Stimulated activated CD8-positive, alpha-beta memory T cell treated with anti-CD3 and anti-CD28 coated beads, Interleukin-7, amount 100 ng/mL, for 4 hours (primary cell): Measurements from ENCODE around the gene F7.
"Not testable (repeated sequence)": the region's sequence is repeated elsewhere in the genome, so short reads cannot be mapped to it uniquely, and the experiment has no call there.

Source experiments
- DNase-seq, 2 donors: peaks; one replicate each; pipeline ENCODE4 v3.0.0-alpha.2; 2020; ENCODE audit warnings: low read depth in 2 of 2

The F7 gene

DNA sequence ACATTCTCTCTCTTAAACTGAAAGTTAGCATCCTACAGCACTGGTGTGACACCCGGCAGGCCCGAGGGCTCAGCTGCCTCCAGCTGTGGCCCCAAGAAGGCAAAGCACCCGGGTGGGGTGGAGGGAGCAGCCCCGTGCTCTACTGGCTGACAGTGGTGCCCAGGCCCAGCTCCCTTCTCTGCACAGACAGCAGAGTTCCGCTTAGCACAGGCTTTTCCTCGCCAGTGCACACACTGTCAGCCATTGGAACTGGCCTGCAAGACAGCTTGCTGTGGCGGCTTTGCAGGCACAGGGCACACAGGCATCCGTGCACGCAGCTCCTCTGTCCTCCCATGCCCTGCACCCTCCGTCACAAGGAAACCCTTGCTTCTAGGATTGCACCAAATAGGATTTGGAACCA is 3.3 kb upstream of the F7 start:
- DNase-seq, result not testable (repeated sequence)

DNA sequence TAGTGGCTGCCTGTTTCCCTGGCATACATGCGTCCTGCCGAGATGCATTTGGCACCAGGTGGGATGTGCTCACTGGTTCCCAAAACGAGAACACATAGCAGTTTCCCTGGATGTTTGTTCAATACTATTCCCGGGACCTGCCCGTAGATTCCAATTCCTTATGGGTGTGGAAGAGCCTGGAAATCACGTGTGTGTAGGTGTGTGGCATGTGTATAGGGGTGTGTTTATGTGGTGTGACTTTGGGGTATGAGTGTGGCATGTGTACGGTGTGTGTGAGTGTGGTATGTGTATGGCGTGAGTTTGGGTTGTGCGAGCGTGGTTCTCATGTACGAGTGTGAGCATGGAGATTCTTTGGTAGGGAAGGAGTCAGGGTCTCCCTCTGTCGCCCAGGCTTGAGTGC is 2.9 kb upstream of the F7 start:
- no peak for DNase-seq

DNA sequence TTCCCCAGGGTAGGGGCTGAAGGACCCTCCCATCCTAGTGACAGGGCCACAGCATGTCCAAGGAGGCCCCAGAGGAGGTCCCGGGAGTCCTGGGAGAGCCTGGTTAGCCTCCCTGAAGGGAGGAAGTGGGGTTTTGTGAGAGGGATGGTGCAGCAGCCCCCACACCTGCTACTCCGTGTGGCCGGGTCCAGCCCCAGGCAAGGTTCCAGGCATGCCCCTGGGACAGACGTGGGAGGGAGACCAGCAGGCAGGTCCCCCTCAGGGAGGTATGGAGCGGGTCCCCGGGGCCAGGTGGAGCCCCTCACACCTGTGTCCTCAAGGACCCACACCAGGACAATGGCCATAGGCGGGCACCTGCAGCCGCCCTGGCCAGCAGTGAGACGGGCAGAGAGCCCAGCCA is 1.9 kb upstream of the F7 start:
- DNase-seq, result no peak

DNA sequence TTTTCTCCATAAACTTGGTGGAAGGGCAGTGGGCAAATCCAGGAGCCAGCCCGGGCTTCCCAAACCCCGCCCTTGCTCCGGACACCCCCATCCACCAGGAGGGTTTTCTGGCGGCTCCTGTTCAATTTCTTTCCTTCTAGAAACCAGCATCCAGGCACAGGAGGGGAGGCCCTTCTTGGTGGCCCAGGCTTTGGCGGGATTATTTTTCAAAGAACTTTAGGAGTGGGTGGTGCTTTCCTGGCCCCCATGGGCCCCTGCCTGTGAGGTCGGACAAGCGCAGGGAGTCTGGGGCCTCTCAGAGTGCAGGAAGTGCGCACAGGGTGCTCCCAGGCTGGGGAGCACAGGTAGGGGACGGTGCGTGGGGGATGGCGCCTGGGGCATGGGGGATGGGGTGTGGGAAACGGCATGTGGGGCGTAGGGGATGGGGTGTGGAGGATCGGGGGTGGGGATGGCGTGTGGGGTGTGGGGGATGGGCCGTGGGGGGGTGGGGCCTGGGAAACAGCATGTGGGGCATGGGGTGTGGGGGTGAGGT is 396 bp downstream of the F7 start:
- DNase-seq, result no peak

DNA sequence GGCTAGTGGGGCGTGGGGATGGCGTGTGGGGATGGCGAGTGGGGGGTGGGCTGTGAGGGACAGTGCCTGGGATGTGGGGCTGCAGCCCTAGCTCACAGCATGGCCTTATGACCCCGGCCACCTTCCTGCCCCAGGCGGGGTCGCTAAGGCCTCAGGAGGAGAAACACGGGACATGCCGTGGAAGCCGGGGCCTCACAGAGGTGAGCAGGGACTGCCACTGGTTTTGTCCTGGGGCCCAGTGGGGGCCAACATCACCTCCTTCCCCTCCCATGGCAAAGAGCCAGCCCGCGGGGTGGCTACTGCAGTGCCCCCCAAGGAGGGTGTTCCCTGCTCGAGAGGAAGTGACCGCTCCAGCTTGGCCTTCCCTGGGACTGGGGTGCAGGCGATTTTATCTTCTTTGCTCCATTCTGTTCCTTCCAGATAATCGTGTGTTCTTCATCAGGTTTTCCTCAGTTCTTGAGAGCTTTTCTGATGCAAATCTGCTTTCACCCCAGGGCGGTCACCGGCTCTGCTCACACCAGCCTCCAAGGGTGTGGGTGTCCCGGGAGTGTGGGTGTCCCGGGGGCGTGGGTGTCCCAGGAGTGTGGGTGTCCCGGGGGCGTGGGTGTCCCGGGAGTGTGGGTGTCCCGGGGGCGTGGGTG is 1.2 kb downstream of the F7 start:
- DNase-seq, result no peak

DNA sequence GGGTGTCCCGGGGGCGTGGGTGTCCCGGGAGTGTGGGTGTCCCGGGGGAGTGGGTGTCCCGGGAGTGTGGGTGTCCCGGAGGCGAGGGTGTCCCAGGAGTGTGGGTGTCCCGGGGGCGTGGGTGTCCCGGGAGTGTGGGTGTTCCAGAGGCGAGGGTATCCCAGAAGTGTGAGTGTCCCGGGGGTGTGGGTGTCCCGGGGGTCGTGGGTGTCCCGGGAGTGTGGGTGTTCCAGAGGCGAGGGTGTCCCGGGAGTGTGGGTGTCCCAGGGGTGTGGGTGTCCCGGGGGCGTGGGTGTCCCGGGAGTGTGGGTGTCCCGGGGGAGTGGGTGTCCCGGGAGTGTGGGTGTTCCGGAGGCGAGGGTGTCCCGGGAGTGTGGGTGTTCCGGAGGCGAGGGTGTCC is 2.9 kb downstream of the F7 start:
- DNase-seq, result not testable (repeated sequence)

DNA sequence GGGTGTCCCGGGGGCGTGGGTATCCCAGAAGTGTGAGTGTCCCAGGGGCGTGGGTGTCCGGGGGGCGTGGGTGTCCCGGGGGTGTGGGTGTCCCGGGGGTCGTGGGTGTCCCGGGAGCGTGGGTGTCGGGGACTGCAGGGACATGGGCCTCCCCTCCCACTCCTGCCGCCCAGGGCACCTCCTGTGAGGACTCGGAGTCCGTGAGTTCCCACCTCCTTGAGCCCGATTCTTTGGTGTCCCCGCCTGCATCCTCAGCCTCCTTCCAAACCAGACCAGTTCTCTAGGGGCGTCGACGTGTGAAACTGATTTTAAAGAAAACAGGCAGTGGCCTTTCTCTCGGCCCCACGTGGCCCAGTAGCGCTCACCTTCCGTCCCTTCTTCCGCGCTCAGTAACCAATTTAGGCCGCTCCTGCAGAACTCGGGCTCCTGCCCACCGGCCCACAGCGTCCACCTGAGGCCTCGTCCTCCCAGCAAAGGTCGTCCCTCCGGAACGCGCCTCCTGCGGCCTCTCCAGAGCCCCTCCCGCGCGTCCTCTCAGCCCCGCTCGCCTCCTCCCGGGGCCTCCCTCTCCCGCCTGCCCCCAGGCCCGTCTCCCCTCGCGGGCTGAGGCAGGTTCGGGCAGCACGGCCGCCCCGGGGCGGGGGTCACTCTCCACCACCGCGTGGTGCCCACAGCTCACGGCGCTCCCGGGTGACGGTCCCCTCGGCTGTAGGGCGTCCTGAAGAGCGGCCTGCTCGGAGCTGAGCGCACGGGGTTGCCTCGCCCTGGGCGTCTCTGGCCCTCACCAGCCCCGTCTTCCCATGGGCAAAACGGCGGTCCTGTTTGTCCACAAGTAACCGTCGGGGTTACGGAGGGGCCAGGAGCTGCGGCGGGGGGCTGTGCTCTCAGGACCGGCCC is 3.8 kb downstream of the F7 start:
- no peak for DNase-seq

DNA sequence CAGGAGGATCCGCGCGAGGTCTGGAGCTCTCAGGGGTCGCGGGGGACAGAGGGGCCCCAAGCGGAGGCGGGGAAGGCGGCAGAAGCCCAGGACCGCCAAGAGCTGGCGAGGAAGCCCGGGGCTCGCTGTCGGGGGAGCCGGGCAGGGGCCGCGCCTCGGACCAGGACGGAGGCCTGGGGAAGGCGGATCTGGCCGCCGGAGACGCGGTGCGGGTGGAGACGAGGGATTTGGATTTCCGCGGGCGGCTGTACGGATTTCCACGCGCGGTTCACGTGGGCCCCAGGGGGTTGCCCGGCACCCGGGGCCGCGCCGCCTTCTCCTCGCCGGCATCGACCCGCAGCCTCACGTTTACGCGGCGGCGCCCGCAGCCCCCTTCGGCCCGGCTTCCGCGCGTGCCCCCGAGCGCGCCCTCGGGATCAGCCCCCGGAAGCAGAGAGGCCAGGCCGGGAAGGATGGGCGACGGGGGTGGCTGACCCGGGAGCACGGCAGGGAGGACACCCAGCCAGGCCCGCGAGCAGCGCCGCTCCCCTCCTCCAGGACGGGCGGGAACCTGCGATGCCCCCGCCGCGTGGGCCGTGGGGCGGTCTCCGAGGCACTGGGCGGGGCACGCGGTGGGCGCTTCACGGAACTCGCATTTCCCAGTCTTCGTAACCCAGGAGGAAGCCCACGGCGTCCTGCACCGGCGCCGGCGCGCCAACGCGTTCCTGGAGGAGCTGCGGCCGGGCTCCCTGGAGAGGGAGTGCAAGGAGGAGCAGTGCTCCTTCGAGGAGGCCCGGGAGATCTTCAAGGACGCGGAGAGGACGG is 4.7 kb downstream of the F7 start:
- peak; percentile 42 to 63 for DNase-seq

DNA sequence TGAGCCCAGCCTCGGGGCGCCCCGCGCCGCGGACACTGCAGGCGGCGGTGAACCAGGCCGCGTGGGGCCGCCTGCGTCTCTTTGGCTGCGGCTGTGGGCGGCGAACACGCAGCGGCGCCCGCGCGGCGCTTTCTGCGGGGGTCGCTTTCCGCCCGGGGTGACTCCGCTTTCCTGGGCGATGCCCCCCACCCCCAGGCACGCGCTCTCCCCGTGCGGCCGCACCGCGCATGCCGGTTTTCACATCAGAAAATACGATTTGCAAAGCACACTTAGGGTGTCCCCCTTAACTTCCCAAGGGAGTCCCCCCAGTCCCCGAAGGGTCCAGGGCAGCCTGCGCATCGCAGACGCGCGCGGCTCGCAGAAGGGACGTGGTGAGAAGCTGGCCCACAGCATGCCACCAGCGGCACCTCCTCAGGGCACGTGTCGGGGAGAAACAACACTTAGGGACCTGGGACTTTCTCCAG is 5.3 kb downstream of the F7 start:
- DNase-seq, result peak in 1 of 2 donors; percentile 52

DNA sequence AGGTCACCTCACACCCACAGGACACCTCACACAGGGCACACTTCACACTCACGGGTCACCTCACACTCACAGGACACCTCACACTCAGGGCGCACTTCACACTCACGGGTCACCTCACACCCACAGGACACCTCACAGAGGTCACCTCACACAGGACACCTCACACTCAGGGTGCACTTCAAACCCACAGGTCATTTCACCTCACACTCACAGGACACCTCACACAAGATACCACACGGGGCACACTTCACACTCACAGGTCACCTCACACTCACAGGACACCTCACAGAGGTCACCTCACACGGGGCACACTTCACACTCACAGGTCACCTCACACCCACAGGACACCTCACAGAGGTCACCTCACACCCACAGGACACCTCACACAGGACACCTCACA is 6.2 kb downstream of the F7 start:
- DNase-seq, result not testable (repeated sequence)

DNA sequence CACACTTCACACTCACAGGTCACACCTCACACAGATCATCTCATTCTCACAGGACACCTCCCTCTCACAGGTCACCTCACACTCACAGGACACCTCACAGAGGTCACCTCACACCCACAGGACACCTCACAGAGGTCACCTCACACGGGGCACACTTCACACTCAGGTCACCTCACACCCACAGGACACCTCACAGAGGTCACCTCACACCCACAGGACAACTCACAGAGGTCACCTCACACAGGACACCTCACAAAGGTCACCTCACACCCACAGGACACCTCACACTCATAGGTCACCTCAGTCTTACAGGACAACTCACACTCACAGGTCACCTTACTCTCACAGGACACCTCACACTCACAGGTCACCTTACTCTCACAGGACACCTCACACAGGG is 6.9 kb downstream of the F7 start:
- DNase-seq, result not testable (repeated sequence)

DNA sequence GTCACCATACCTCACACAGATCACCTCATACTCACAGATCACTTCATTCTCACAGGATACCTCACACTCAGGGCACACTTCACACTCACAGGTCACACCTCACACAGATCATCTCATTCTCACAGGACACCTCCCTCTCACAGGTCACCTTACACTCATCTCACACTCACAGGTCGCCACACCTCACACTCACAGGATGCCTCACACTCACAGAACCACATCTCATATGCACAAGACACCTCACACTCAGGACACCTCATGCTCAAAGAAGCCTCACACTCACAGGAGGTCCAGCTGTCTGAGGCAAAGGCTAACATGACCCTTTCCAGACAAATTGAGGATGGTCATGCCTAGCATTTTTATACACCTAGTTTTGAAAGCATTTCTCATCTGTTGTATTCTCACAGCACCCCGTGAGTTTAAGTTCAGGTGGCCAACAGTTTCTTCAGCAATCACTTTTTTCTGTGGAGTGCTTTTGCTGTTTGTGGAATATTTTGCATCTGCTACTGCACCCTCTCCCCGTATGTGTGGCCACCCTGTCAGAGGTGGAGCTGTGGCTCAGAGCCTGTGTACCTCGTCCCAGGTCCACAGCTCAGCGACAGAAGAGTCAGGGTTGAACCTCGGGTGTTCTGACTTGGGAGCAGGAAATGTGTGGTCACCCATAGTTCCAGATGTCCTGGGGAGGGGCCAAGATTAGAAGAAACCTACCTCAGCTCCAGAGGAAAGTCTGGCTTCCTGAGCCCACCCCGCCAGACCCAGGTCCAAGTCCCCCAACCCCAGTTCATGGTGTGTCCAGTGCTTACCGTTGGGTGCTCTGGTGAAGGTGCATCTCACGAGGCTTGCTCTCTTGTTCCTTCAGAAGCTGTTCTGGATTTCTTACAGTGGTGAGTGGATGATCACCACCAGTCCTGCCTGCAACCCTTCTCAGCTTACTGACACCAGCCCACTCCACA is 7.6 kb downstream of the F7 start:
- no peak for DNase-seq

DNA sequence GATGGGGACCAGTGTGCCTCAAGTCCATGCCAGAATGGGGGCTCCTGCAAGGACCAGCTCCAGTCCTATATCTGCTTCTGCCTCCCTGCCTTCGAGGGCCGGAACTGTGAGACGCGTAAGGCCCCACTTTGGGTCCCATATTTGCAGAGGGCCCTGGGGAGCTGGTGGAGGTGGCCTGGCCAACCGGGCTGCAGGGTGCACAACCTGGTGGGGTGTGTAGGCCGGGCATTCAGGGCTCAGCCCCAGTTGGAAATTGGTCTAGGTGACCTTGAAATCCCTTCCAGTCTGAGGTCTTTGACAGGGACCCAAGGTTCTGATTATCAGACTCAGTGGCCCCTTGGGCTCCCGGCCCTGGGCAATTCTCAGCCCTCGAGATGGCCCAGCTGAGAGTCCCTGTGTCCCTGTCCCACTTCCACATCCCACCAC is 8.3 kb downstream of the F7 start:
- no peak for DNase-seq

DNA sequence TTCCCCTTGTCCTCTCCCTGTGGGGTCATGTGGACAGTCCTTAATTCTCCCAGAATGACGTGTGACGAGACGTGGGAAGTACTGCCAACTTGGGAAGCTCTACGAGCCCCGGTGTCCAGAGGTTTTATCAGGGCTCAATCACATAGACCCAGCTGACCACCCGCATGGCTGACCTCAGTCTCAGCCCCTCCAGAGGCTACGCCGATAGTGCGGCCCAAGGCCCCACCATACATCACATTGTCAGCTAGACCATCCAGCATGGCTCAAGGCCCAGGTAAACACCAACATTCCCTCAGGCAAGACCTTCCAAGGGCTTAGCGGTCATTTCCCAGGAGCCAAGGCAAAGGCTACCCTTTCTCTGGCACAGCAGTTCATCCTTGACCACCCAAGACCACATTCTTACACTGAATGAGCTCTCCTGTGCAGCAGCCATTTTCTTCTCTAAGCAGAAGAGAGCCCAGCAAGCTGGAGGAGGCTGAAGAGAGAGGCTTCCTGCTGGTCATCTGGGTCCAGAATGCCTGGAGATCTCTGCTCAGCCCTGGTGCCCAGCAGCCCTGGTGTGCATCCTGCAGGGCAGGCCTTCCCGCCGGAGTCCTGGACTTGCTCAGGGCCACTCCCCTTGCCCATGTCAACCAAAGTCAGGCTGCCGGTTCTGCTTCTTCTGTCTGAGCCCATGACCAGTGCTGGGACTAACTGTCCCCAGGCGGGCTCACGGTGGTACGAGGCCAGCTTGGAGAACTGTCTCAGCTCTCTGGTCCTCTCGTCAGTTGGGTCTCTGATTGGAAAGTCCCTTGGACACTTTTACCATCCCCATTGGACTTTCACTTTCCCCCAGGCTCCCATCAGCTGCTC is 9.1 kb downstream of the F7 start:
- no peak for DNase-seq

DNA sequence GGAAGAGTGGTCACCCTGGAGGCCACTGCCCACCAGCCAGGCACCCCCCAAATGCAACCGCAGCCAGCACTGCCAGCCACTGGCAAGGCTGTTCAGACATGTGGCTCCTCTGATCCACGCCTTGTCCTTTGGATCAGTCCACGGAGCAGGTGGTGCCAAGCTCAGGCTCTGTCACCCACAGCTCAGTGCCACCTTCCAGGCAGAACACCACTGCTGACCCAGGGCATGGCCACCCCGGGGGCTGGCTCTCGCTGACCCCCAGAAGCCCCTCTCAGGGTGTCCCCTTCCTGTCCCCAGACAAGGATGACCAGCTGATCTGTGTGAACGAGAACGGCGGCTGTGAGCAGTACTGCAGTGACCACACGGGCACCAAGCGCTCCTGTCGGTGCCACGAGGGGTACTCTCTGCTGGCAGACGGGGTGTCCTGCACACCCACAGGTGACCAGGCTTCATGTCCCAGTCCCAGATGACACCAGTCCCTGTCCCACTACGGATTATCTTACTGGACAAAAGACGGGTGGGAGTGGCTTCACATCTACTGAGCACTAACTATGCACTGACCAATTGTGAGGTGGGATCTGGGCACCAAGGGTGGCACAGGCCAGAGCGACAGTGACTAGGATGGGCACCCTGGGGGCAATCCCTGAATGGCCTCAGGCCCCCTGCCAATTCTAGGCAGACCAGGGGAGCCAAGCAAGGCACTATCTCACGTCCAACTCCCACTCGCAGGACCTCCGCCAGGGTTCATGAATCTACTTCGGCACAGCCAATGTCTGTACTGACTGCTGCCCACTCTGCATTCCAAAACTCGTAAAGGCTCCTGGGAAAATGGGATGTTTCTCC is 10.0 kb downstream of the F7 start:
- no peak for DNase-seq

DNA sequence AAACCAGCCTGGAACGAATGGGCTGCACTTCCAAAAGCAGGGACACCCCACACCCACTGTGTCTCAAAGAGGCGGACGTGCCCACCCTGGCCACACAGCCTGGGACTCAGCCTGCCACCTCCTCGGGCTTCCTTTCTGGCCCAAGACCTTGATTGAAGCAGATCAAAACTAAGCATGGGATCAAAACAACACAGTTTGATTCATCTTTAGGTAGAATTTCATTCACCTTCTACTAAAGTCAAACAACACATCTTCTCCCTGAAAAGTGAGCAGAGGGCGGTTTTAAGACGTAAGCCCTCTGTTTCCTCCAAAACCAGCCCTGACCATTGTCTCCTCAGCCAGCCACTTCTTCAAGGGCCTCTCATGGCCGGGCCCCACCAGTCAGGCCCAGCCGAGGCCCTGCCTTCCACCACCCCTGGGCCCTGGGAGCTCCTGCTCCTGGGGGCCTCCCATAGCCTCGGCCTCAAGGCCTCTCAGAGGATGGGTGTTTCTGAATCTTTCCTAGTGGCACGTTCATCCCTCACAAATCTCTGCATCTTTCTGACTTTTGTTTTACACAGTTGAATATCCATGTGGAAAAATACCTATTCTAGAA is 10.7 kb downstream of the F7 start:
- DNase-seq, result no peak

DNA sequence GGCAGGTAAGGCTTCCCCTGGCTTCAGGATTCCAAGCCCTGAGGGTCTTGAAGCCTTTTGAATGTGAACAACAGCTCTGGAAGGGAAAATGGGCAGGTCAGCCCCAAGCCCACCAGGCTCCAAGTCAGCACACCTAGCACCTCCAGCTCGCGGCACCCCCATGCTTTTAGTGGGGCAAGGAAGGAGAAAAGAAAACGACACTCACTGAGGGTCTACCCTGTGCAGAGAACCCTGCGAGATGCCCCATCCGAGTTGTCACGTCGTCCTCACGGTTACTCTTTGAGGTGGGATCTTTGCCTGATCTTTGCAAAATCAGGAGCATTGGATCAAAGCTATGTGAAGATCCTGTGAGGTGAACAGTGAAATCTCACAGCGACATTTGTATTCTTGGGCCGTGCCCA is 11.3 kb downstream of the F7 start:
- DNase-seq, result no peak

DNA sequence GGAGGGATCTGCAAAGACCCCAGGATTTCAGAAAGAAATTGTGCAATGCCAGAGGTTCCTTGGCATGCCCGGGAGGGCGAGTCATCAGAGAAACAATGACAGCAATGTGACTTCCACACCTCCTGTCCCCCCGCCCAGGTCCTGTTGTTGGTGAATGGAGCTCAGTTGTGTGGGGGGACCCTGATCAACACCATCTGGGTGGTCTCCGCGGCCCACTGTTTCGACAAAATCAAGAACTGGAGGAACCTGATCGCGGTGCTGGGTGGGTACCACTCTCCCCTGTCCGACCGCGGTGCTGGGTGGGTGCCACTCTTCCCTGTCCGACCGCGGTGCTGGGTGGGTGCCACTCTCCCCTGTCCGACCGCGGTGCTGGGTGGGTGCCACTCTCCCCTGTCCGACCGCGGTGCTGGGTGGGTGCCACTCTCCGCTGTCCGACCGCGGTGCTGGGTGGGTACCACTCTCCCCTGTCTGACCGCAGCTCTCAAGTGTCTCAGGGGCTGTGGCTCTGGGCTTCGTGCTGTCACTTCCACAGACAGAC is 11.8 kb downstream of the F7 start:
- no peak for DNase-seq

DNA sequence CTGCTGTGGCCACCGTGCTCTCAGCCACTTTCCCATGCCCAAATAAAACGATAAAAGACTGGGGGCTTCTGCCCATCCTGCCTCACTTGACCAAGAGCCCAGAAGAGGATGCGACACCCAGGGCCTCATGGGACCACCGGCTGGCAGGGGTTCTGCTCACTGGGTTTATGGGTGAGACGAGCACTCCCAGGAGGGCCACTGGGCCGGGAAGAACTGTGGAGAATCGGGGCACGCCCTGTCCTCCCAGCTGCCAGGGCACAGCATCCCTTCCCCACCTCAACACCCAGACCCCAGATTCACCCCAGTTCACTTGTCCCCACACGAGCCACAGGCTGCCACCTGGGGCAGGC is 12.3 kb downstream of the F7 start:
- DNase-seq, result no peak
